ENCODE data around the gene IL1RN. TPM values are rescaled to one million over a fixed set of nuclear protein-coding genes. Genes with fewer than 3 reads are reported as not detected.

Gene IL1RN
- total and polyA plus RNA-seq, 2 donors (not counting 3 experiments of a cell fraction or from before 2014, with no cell fraction given) = not detected

DNA sequence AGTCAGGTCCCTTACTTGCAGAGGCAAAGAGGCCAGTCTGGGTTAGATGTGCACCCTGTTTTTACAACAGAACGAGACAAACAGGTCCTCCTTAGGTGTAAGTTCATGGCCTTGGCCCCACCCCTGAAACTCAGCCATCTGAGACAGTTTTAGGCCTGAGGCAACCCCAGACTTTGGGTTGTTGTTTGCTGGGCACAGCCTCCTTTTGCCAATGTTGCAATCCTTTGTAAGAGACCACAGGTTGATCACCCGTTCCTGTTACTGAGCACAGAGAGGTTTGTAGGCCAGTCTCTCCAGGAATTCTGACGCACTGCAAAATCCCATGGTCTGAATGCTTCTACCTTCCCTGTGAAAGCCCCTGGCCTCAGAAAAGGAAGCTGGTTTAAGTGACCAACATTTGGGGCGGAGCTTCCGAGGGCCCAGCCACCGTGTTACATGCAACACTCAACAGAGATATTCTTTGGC, 15.5 kb upstream of the IL1RN start:
- Histone ChIP-seq H3K4me3 (replicated peaks in 1 of 3; ENCODE audit: insufficient read depth in 1 of 3, low read depth in 1 of 3, low read length in 3 of 3) (no peak overlapping the region), H3K79me2 (ENCODE audit: control insufficient read depth, insufficient read depth, low read length) (no peaks in the 10 kb centered on the region), H3K9me1 (replicated peaks; ENCODE audit: control insufficient read depth, extremely low read depth, insufficient read depth, low read length) (no peaks in the 10 kb centered on the region), H2AFZ (ENCODE audit: low read depth, low read length) (no peak overlapping the region), H3K9me3 (replicated peaks; ENCODE audit: control insufficient read depth, insufficient read depth, low read length) (no peaks in the 10 kb centered on the region), H3K27me3 (ENCODE audit: control insufficient read depth in 2 of 2, insufficient read depth in 2 of 2, low read length in 2 of 2) (no peaks in the 10 kb centered on the region), H3K9ac (replicated peaks; ENCODE audit: extremely low read depth, insufficient read depth, low read length) (no peak overlapping the region), H4K20me1 (replicated peaks; ENCODE audit: control insufficient read depth, extremely low read depth, insufficient read depth, low read length) (no peaks in the 10 kb centered on the region), H3K36me3 (ENCODE audit: control insufficient read depth in 2 of 2, extremely low read depth in 1 of 2, insufficient read depth in 2 of 2, low read length in 2 of 2) (no peaks in the 10 kb centered on the region), H3K4me1 (ENCODE audit: control insufficient read depth, extremely low read depth, insufficient read depth, low read length) (no peaks in the 10 kb centered on the region), H3K4me2 (ENCODE audit: insufficient read depth, low read length) (no peak overlapping the region), H3K27ac (ENCODE audit: insufficient read depth, low read depth, low read length) (no peak overlapping the region)
- DNase-seq (ENCODE audit: low read depth, low spot score) = no peak
- dilution Hi-C loops (cut with MboI; ENCODE audit: extremely low pct_ligation_motif_present, low sequenced_read_pairs) = no loop called here
- CTCF ChIA-PET = interaction anchor here (0.9 kb wide), 1 partner anchor 87 kb away, joined by 3 read pairs; no protein-coding TSS in a partner anchor
- intact Hi-C loops (cut with micrococcal nuclease) = no loop called here
- POLR2A ChIA-PET = no interaction called here
- no TSS peak for BruUV-seq (replicated peaks)
- no peak for FAIRE-seq
- no peak for TF ChIP-seq JUN (IDR thresholded peaks at IDR 0.05; ENCODE audit: borderline replicate concordance, insufficient read depth, insufficient read length, low read depth)
- TF ChIP-seq, protein P1, sequence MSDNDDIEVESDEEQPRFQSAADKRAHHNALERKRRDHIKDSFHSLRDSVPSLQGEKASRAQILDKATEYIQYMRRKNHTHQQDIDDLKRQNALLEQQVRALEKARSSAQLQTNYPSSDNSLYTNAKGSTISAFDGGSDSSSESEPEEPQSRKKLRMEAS (IDR thresholded peaks at IDR 0.05; ENCODE audit: insufficient read depth, insufficient read length) = no peak
- TF ChIP-seq FOS (IDR thresholded peaks at IDR 0.05; ENCODE audit: borderline replicate concordance, insufficient read depth, low read length) = no peak

DNA sequence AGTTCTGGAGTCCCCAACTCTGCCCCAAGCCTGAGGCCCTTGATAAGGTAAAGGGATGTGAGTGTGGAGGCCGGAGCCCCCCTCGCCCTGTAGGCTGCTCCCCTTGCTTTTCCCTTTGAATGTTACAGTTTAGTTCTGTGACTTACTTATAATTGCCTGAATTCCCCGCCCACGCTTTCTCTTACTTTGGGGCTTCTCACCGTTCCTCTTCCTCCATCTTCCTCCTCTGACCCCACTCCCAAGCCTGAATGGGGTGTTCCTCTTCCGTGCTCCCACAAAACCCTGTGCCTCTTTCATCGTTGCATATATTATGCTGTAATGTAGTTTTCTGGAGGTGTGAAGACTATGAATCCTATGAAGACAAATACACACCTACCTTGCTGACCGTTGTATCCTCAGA, 15.0 kb upstream of the IL1RN start:
- CTCF ChIA-PET = no interaction called here
- H3K79me2 ChIP-seq (ENCODE audit: control insufficient read depth, insufficient read depth, low read length) = no peaks in the 10 kb centered on the region
- no peak overlapping the region for H2AFZ ChIP-seq (ENCODE audit: low read depth, low read length)
- no TSS peak for BruUV-seq (replicated peaks)
- H3K4me2 ChIP-seq (ENCODE audit: insufficient read depth, low read length) = no peak overlapping the region
- H3K27ac ChIP-seq (ENCODE audit: insufficient read depth, low read depth, low read length) = no peak overlapping the region
- no peak overlapping the region for H3K9ac ChIP-seq (replicated peaks; ENCODE audit: extremely low read depth, insufficient read depth, low read length)
- FAIRE-seq (no peak), DNase-seq (ENCODE audit: low read depth, low spot score) (no peak)
- dilution Hi-C loops (cut with MboI; ENCODE audit: extremely low pct_ligation_motif_present, low sequenced_read_pairs) = no loop called here
- H3K9me3 ChIP-seq (replicated peaks; ENCODE audit: control insufficient read depth, insufficient read depth, low read length) = no peaks in the 10 kb centered on the region
- H3K4me1 ChIP-seq (ENCODE audit: control insufficient read depth, extremely low read depth, insufficient read depth, low read length) = no peaks in the 10 kb centered on the region
- no peaks in the 10 kb centered on the region for H3K36me3 ChIP-seq (ENCODE audit: control insufficient read depth in 2 of 2, extremely low read depth in 1 of 2, insufficient read depth in 2 of 2, low read length in 2 of 2)
- no peaks in the 10 kb centered on the region for H4K20me1 ChIP-seq (replicated peaks; ENCODE audit: control insufficient read depth, extremely low read depth, insufficient read depth, low read length)
- H3K4me3 ChIP-seq (replicated peaks in 1 of 3; ENCODE audit: insufficient read depth in 1 of 3, low read depth in 1 of 3, low read length in 3 of 3) = no peak overlapping the region
- H3K9me1 ChIP-seq (replicated peaks; ENCODE audit: control insufficient read depth, extremely low read depth, insufficient read depth, low read length) = no peaks in the 10 kb centered on the region
- POLR2A ChIA-PET = no interaction called here
- H3K27me3 ChIP-seq (ENCODE audit: control insufficient read depth in 2 of 2, insufficient read depth in 2 of 2, low read length in 2 of 2) = no peaks in the 10 kb centered on the region
- TF ChIP-seq FOS (IDR thresholded peaks at IDR 0.05; ENCODE audit: borderline replicate concordance, insufficient read depth, low read length) = no peak
- TF ChIP-seq, protein P1 (IDR thresholded peaks at IDR 0.05; ENCODE audit: insufficient read depth, insufficient read length) = no peak
- TF ChIP-seq, protein P2, sequence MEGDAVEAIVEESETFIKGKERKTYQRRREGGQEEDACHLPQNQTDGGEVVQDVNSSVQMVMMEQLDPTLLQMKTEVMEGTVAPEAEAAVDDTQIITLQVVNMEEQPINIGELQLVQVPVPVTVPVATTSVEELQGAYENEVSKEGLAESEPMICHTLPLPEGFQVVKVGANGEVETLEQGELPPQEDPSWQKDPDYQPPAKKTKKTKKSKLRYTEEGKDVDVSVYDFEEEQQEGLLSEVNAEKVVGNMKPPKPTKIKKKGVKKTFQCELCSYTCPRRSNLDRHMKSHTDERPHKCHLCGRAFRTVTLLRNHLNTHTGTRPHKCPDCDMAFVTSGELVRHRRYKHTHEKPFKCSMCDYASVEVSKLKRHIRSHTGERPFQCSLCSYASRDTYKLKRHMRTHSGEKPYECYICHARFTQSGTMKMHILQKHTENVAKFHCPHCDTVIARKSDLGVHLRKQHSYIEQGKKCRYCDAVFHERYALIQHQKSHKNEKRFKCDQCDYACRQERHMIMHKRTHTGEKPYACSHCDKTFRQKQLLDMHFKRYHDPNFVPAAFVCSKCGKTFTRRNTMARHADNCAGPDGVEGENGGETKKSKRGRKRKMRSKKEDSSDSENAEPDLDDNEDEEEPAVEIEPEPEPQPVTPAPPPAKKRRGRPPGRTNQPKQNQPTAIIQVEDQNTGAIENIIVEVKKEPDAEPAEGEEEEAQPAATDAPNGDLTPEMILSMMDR (IDR thresholded peaks at IDR 0.05; ENCODE audit: extremely low read depth in 1 of 2, insufficient read depth in 1 of 2, low read depth in 1 of 2, low read length in 2 of 2) = no peak
- no peak for TF ChIP-seq JUN (IDR thresholded peaks at IDR 0.05; ENCODE audit: borderline replicate concordance, insufficient read depth, insufficient read length, low read depth)
- no peak for TF ChIP-seq EZH2 (IDR thresholded peaks at IDR 0.05; ENCODE audit: borderline replicate concordance, low read depth, low read length, severe bottlenecking)
- TF ChIP-seq GATA2 (IDR thresholded peaks at IDR 0.05; ENCODE audit: insufficient read depth, insufficient read length, low read depth, low read length) = no peak
- no peak for TF ChIP-seq POLR2A (IDR thresholded peaks at IDR 0.05; ENCODE audit: low read depth, low read length)
- no peak for TF ChIP-seq MYC (IDR thresholded peaks at IDR 0.05; ENCODE audit: low read depth, low read length)
- TF ChIP-seq POLR2AphosphoS5 (IDR thresholded peaks at IDR 0.05; ENCODE audit: insufficient read depth, low read depth, low read length) = no peak
- intact Hi-C loops (cut with micrococcal nuclease) = no loop called here
